Renal pelvis (tissue), 4 donors: Measurements from ENCODE around the gene LRRC37A. TPM values are rescaled to one million over a fixed set of nuclear protein-coding genes. Genes with fewer than 3 reads are reported as not detected.
"Not testable (repeated sequence)": the region's sequence is repeated elsewhere in the genome, so short reads cannot be mapped to it uniquely, and the experiment has no call there.

Experiments used
- DNase-seq: peaks from one replicate; pipeline ENCODE4 v3.0.0-alpha.2; 2013
- polyA plus RNA-seq, 3 donors: library from polyadenylated mRNA; unstranded; fragments of 120-200 nt; gene quantifications; one replicate each; pipeline ENCODE4 v1.2.1, GENCODE V29; 2013; ENCODE audit not compliant: insufficient read length in 3 of 3

Gene LRRC37A
- polyA plus RNA-seq, 3 donors, result 4.4 to 8.2 (median 6.4) TPM

- not testable (repeated sequence) for DNase-seq
Observed at GRCh38 chr17:46285500-46285899, 9.4 kb upstream of the LRRC37A start.

DNA sequence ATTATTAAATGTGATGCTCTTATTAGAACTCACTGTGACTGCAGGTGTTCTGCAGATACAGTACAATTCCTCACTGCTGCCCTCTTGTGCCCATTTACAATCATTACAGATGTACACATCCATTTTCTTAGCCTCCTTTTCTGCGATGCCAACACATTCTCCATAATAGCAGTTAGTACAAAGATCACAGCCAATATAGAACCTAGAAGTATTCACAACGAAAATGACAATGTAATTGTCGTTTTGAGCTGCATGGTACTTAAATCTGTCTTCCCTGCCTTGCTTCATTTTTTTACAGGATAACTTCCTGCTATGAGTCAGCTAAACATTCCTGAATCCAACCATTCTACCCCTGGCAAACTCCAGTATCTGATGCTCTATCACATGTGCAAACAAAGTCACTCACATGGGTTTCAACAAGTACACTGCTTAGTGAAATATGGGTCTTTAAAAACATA lies 8.1 kb upstream of the LRRC37A start:
- DNase-seq, result not testable (repeated sequence)

DNA sequence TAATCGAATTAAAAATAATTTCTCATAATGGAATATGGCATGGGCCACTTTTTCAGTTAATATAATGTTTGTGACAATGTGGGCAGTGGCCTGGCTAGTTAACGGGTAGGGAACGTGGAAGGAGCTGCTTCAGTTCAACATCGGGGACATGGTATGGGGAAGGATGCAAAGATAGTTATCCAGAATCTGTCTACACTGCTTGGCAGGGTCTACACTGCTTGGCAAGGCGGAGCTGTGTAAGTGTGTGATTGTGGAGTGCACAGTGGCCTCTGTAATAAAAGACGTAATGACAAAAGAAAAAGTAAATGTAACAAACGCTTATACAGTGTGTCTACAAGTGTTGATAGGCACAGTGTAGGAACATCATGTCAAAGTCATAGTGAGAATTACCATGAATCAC lies 7.3 kb upstream of the LRRC37A start:
- DNase-seq, result not testable (repeated sequence)

DNA sequence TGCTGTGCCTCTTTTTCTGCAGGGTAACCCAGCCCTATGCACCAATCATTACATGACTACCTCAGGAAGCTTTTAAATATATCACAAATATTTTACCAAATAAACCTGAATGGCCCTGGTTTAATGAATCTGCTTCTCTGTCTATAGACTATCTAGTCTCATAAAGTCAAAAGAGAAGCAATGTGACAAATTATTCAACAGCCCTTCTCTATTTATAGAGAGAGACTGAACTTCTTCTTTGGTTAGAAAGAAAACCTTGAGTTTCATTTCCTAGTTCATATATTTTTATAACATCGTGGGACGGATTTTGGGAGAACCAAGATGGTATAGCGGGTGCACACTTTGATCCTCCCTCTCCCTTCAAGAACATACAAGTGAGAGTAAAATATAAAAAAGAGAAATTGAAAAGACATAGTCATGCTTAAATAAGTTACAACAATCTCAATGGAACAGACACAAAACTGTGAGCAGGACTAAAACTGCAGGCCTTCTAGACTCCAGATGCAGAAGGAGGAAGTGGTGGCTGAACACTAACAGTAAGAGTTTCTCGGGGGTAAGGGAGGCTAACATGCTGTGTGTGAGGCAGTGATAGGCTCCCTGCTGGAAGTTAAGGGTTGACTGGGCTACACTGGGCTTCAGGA lies 3.9 kb upstream of the LRRC37A start:
- not testable (repeated sequence) for DNase-seq

- not testable (repeated sequence) for DNase-seq
Observed at GRCh38 chr17:46291618-46292017, 3.3 kb upstream of the LRRC37A start.

DNA sequence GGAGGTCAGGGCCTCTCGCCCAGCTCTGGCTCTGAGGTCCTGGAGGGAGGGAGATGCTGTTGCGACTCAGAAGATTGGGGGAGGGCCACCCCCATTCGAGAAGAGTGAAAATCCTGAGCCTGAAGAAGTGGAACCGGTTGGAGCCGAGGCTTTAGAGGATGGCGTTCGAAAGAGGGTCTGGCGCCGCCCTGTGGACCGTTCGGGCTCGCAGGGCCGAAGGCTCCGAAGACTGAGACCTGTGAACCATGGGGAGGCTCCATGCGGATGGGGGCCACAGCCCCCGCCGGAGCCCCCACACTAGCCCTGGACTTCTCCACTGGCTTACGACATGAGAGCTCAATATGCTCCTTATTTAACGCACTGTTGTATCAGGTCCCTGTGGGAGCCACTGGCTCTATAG lies 46.3 kb downstream of the LRRC37A start:
- not testable (repeated sequence) for DNase-seq

- DNase-seq, result not testable (repeated sequence)
Observed at GRCh38 chr17:46342131-46342530, 47.2 kb downstream of the LRRC37A start.

GRCh38 chr17:46348345-46348744 lies 53.4 kb downstream of the LRRC37A start:
- DNase-seq, result not testable (repeated sequence)

GRCh38 chr17:46349060-46349459 lies 54.1 kb downstream of the LRRC37A start:
- DNase-seq, result not testable (repeated sequence)

GRCh38 chr17:46353856-46354255 lies 58.9 kb downstream of the LRRC37A start:
- not testable (repeated sequence) for DNase-seq

GRCh38 chr17:46361145-46361735 lies 66.3 kb downstream of the LRRC37A start:
- not testable (repeated sequence) for DNase-seq

DNA sequence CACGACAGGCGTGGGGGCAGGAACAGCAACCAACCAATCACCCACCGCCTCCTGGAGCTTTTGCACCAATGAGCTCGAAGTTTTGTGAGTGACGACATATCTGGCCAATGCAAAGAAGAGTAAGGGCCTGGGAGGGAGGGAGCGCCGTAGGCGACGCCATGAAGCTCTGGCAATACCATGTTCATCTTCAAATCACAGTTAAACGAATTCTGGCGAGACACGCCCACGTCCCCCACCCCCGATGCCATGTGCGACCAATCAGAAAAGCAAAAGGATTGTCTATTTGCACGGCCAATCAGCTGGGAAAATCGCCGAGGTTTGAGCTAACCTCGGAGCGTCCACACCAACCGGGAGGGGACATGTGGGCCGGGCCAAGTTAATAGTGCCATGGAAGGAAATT lies 66.8 kb downstream of the LRRC37A start, which contains the start of gene ARL17B:
Gene ARL17B (minus strand): TSS at position 12 of the 400 bp plus-strand sequence. CDS start 3,369 bp downstream, outside the sequence.
- DNase-seq, result not testable (repeated sequence)

DNA sequence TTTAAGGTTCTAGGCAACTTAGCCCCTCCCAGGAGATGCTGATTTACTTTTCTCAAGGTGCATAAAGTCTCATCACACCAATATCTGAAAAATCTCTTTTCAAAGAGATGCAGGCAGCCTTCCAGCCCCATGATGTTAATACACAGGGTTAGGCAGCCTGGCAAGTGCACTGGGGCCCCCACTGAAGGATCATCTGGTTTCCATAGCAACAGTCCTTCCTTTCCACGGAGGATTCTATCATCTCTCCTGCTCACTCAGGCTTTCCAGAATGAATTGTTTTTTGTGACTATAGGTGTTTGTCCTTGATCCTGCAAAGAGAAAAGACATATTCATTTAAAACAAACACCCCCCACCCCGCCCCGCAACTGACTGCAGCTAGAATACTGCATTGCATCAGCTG lies 72.6 kb downstream of the LRRC37A start:
- not testable (repeated sequence) for DNase-seq

- not testable (repeated sequence) for DNase-seq
Observed at GRCh38 chr17:46372236-46373229, 77.6 kb downstream of the LRRC37A start.

DNA sequence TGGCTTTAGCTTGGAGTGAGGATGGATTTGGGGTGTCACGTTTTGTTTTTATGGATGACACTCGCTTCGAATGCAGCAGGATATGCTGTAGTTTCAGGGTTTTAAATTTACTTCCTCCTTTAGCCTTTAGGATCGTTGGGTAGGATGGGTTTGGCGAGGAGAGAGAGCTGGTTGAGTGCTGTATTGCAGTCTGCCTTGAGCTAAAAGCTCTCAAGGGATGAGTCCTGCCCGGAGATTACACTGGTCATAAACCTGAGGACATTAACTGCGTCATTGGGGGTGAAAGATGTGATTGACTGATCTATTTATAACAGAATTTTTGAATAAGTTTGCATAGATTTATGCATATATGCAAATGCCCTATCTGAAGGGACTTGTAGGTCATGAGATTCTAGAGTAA lies 78.5 kb downstream of the LRRC37A start:
- not testable (repeated sequence) for DNase-seq

DNA sequence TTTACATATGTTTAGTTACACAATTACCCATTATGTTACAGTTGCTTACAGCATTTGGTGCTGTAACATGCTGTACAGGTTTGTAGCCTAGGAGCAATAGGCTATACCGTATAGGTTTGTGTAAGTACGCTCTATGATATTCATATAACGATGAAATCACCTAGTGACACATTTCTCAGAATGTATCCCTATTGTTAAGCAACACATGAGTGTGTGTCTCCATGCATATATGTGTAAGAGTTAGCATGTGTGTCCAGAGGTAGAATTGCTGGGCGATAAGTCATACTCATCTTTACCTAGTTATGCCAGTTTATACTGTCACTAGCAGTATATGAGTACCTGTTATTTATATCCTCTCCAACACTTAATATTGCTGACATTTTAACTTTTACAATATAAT lies 88.2 kb downstream of the LRRC37A start:
- not testable (repeated sequence) for DNase-seq

DNA sequence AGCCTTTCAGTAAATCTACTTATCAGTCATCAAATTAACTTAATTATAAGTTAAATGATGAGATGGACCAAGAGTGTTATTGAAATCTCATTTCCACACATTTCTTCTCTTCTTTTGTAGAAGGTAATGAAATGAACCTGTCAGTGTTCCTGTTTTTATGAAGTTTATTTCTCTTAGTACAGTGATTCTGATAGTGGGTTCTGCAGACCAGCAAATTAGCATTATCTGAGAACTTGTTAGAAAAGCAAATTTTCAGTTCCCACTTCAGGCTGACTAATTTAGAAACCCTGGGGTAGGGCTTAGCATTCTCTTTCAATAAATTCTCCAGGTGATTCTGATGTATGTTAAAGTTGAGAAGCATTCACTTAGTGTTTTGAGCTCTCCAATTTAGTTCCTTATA lies 90.6 kb downstream of the LRRC37A start:
- not testable (repeated sequence) for DNase-seq

Other genes starting within 250 kb of the LRRC37A start
- gene KANSL1, start 101.7 kb upstream of the LRRC37A start, polyA plus RNA-seq, result 10 to 100 TPM; 75.6 to 99.4 (median 78.2) TPM
- 10 to 100 TPM in 2 of 3 donors, 1 to 10 TPM in 1; 9.9 to 19.3 (median 17.9) TPM for gene ARL17B, start 66.6 kb downstream of the LRRC37A start, polyA plus RNA-seq
- 10 to 100 TPM; 37.5 to 52.5 (median 41.5) TPM for gene LRRC37A2, start 217.3 kb downstream of the LRRC37A start, polyA plus RNA-seq